Hematopoietic multipotent progenitor cell treated with erythropoietin and hydrocortisone succinate and interleukin-3 and kit ligand, for 17 days (in vitro differentiated cells): ENCODE results near the gene CCDC146.
A peak's percentile ranks its signal among the peaks of the same experiment; 100 is the strongest.
"Not testable (repeated sequence)": the region's sequence is repeated elsewhere in the genome, so short reads cannot be mapped to it uniquely, and the experiment has no call there.

ENCODE experiments used
- DNase-seq: peaks from one replicate; pipeline ENCODE4 v3.0.0-alpha.2; 2015; ENCODE audit warnings: low spot score

The CCDC146 gene

DNA sequence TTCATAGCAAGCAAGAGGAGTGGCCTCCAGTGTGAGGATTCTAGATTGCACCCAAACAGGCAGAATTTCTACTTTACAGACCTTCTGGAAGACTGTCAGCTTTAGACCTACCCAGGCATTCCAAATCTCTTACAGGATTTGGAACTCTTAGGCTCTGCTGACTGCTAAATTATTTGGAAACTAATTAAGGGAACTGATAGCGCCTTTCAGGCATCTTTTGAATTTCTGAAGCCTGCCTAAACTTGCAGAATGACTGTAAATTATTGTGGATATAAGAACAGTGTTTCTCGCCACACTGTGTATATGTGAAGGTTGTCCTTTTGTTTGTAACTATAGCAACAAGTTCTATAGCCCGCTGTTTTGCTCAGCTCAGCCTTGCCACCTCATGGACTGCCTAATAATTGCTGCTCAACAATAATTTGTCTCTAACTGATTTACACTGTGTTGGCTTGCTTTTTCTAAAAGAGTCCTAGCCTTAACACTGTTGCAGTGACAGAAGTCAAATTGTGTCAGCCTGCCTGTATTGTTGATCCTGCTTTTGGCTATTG is 32.6 kb downstream of the CCDC146 start:
- DNase-seq, result not testable (repeated sequence)

DNA sequence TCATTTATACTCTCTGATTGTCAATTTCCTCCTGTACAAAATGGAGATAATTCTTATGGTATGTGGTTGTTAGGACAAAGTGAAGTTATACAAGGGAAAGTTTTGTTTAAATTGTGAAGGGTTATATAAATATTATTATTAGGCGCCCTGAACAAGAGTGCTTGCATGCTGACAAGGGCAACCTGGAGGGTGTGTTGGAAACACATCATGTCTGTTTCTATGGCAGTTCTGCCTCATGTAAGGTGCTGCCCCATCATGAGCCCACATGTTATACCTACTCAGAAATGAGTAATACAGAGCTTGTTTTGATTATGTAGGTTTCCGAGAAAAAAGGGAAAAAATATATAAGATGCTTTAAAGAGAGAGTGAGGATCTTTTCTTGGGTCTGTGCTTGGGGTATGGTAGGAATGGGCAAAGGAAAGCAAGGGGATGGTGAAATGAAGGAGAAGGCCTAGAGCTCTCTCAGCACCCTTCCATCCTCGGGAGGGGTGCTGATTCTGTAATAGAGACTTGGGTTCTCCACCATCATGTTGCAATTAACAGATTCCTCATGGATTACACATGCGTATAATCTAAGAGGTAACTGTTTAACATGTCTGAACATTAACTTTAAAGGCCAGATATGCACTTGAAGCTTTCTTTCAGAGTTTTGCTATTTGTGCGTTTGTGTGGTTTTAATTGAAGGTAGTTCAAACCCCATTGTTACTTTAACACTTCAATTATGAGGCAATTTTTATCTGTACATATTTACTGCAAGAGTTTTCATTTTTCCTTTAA is 33.4 kb downstream of the CCDC146 start:
- DNase-seq, result not testable (repeated sequence)

DNA sequence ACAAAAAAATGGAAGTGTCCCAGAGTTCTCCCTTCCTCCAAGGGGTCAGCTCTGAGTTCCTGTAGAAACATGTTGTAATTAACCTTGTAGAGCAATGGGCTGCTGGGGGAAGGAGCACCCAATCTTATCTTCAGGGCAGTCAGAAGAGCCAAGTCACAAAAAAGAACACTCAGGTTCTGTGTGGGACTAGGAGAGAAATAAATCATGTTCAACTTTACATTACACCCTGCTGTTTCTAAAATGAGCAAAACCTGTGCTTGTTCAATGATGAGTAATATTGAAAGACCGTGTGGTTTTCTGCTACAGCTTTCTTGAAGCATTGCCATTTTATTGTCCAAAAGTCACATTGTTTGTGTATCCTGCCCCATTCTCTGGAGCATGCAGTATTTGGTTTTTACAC is 34.6 kb downstream of the CCDC146 start:
- not testable (repeated sequence) for DNase-seq

DNA sequence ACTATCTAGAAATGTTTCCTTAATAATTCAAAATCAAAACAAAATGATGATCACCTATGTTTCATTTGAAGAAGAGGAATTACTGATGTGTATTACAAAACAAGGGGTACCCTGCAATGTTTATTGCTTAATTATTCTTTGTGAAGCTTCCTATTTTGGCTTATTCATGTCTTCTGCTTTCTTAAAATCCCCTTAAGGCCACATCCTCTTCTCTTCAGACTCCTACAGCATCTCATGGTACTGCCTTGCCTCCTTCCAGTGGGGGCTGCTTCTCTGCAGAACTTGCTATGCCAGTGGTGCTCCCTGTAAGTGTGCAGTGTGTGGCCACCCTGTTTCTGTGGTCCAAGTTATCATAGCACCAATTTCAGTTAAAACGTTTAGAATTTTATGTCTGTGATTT is 35.0 kb downstream of the CCDC146 start:
- DNase-seq, result no peak

DNA sequence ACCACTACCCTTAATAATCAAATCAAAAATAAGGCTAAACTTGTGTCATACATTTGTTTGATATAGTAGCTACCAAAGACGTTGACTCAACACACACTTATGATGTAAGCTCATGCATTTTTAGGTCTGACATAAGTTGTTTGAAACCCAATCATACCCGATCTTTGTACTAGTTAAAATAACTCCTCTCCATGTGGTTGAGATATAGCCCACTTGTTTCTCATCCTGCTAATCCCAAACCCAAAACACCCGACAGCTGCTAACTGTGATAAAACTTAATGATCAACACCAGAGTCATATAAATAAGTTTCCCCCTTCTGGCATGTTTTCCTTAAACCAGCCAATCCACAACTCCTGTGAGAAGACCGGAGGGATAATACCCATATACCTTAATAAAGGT is 48.7 kb downstream of the CCDC146 start:
- peak; percentile 2 for DNase-seq

DNA sequence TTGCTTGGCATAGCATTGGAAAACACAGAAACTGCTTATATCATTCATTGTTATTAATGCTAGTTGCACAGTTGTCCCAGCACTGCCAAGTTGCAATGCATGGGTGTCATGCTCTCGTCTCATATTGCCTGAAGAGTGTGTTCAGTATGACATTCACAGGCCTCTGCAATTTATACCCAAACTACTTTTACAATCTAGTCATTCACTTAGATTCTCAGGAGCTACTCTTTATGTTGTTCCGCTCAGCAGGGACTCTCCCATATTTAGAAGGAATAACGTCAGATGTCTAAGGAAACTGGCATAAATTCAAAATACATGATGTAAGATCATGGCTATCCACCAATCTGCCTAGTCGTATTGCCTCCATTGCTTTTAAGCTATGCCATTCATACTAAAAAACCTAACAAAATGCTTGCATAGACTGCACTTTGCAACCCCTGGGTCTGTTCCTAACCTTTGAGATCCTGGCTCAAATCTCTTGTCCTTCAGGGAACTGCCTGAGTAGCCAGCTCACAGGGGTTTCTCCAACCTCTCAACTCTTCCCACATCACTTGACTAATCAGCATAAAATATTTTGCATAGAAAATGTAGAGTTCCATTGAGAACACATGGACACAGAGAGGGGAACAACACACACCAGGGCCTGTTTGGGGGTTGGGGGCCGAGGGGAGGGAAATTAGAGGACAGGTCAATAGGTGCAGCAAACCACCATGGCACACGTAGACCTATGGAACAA is 50.2 kb downstream of the CCDC146 start:
- DNase-seq, result not testable (repeated sequence)

DNA sequence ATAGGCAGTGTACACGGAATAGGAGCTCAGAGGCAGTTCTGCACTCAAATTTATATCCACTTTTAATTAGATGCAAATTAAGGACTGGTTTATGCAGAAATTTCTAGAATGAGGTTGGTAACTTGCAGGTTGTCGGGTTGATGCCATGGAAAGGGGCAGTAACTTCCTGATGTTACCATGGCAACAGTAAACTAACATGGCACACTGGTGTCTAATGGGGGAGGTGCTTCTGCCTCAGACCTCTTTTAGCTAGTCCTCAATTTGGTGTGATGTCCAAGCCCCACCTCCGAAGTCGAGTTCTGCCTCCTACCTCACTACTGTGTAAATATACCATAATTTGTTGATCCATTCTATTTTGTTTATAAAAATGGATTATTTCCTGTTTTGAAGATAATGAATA is 52.0 kb downstream of the CCDC146 start:
- not testable (repeated sequence) for DNase-seq

DNA sequence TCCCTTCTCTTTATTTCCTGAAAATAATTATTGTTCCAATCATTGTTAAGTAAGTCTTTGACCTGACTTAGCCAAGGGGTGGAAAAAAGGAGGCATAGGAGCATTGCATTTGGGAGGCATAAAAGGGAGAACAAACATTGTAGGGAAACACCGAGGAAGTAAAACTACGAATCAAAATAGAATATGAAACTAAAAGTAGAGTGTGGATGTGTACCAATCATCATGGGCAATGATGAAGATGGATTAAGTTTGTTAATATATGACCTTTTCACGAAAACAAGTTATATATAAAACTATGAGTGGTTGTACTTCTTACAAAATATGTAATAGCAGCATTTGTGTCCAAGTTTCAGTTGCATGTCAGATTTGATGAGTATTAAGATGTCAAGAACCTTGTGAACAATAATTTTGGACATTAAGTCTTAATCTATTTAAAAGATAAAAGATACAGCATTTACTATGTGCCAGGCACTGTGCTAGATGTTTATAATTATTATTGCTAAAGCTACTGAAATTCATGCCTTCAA is 52.9 kb downstream of the CCDC146 start:
- not testable (repeated sequence) for DNase-seq

DNA sequence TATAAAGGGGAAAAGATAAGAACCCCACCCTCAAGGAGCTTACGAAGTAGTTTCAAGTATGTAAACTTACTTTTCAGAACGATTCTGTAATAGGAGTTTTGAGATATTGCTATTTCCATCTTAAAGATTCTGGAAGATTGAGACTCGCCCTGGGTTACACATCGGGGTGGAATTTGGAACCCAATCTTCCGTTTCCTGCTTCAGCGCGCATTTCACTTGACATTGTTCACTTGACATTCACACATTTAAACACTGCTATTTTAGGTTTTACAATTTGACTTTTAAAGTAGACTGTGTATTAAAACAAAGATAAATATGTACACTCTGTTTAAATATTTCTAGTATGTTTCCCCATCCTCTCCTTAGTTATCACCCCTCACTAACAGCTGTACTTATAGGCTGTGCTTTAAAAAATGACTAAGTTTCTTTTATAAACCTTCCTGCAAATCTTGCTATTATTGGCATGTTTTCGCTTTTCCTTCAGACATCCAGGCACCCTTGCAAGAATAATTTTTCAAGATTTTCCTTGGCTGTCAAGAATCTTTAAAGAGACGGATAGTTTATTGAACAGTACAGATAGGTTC is 55.0 kb downstream of the CCDC146 start:
- DNase-seq, result not testable (repeated sequence)

DNA sequence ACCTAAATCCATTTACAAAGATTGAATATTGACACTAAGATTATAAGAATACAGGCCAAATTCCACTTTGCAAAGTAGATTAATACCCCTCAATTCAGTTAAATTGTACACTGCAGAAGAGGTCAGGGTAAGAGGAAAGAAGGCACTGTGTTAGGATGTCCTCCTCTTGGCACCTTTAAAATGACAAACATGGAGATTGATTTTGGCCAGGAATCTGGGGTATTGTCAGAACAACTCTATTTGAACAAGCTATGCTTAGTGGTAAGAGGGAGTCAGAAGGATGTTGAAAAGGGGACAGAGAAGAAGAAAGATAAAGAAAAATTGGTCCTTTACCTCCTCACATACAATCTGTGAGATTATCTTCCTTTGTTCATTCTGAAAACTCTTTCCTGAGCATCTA is 55.6 kb downstream of the CCDC146 start:
- DNase-seq, result not testable (repeated sequence)

DNA sequence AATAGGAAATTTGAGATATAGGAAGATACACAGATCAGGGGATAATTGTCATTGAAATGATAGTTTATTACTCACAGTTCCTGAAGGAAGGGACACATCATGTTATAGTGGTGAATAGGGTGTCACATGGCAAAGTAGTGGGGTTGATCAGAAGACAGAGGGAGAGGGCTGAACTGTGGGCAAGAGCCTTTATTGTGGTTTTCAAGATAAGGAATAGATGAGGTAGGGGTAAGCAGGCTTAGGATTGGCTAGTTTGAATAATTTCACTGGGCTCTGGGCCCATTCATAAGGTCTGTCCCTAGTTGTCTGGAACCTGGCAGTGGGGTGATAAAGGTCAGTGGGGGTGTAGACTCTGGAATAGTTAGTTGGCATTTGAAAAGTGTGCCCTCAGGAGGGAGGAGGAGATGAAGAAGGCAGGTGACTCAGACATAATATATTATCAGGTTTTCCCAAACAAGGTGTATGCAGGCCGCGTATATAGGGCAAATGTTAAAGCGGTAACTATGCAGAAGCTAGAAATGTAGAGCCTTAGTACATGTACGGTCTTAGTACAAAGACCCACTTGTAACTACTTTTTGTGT is 58.7 kb downstream of the CCDC146 start:
- no peak for DNase-seq

DNA sequence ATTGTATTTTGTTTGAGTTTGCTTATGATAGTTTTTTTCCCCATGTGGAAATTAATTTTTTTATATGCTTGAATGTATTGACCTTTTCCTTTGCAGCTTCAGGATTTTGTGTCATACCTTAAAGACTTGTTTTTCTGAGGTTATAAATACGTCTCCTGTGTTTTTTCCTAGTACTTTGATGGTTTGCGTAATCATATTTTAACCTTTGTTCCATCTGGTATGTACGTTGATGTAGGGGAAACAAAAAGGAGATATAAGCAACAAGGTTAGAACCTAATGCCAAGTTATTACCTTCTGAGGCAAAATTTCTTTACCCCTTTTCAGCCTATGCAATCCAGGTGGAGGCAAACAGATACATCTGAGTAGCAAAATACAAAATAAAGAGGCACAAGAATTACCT is 59.3 kb downstream of the CCDC146 start:
- DNase-seq, result no peak

DNA sequence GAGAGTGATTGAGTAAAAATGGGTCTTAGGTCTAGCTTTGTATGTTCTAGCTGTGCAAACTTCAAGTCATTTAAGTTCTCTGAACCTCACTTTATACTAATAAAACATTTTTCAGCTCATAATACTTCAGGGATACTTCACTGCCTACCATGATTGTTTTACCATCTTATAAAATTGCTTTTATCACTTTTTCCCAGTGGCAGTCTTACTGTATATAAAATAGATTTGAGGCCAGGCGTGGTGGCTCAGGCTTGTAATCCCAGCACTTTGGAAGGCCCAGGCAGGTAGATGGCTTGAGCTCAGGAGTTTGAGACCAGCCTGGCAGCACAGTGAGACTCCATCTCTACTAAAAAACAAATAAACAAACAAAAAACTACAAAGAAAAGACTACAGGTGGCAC is 59.8 kb downstream of the CCDC146 start:
- DNase-seq, result no peak

DNA sequence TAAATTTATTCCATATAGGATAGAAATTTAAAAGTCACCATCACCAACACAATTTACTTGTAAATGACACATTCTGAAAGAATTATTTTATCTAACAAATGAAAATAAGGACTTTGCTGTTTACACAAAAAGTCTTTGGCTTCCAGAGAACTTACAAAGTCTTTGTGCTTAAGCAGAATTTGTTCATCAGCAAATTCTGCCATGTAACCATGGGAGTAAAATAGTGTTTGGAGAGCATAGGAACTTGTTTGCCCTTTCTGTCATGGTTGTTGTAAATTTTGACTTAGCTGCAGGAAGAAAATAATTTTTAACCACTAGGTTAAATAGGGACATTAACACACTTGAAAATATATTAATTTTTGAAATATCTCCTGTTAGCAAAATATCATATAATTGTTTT is 62.0 kb downstream of the CCDC146 start:
- no peak for DNase-seq

DNA sequence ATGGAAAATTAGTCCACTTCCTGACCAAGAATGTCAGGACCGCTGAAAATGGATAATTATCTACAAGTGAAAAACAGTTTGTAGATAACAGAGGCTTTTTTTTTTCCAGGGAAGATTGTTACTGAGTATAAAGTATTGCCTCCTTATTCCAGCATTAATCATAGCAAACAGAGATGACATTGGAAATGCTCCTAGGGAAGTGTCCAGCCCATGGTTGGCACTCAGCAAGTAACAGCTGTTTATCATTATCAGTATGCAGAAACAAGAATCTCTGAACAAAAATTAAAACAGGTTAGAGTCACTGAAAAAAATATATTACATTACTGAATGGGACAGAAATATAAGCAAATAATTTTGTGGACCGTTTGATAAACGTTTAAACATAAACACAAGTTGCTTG is 62.6 kb downstream of the CCDC146 start:
- DNase-seq, result no peak

DNA sequence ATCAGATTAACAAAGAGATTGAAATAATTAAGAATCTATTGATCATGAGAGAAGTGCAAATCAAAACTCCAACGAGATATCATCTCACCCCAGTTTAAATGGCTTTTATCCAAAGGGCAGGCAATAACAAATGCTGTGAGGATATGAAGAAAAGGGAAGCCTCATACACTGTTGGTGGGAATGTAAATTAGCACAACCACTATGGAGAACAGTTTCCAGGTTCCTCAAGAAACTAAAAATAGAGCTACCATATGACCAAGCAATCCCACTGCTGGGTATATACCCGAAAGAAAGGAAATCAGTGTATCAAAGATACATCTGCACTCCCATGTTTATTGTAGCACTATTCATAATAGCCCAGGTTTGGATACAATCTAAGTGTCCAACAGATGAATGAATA is 63.5 kb downstream of the CCDC146 start:
- no peak for DNase-seq

DNA sequence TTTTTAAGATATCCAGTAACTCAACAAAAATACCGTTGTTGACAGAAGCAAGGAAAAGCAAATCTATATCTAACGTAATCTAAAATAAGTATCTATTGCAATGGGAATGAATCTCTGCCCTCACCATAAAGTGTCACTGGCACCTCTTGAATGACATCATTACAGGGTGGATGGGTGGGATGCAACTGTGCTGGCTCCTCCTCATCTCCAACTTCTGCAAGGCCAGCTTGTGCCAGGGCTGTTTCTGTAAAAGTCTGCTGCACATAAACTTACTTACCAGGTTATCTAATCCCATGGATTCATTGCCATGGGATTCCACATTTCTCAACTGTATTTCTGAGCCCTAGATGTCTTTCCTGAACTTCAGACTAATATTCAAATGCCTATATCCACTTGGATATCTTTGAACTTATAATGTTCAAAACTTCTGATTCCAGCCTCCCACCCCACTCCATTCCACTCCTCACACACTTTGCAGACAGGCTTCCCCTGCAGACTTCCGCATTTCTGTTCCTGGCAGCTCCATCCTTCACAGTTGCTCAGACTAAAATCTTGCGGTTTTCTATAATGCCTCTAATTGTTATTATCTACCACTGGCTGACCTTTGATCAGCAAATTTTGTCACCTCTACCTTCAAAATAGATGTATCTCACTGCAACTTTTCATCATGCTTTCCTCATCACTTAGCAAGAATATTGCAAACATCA is 66.5 kb downstream of the CCDC146 start:
- DNase-seq, result no peak

DNA sequence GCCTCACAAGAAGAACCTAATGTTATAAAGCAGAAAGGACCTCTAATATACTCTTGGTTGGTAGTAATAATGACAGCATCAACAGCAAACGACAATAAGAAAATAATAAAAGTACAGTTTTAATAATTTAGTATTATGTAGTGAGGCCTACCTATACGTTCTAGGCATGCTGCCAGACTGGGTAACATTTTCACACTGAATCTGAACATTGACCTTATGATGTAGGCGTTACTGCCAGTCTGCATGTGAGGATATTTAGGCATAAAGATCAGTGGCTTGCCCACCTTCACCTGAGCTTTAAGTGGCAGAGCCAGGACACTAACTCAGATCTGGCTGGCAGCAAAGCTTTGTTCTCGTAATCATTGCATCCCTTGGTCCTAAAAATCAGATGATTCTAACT is 74.7 kb downstream of the CCDC146 start:
- DNase-seq, result no peak

DNA sequence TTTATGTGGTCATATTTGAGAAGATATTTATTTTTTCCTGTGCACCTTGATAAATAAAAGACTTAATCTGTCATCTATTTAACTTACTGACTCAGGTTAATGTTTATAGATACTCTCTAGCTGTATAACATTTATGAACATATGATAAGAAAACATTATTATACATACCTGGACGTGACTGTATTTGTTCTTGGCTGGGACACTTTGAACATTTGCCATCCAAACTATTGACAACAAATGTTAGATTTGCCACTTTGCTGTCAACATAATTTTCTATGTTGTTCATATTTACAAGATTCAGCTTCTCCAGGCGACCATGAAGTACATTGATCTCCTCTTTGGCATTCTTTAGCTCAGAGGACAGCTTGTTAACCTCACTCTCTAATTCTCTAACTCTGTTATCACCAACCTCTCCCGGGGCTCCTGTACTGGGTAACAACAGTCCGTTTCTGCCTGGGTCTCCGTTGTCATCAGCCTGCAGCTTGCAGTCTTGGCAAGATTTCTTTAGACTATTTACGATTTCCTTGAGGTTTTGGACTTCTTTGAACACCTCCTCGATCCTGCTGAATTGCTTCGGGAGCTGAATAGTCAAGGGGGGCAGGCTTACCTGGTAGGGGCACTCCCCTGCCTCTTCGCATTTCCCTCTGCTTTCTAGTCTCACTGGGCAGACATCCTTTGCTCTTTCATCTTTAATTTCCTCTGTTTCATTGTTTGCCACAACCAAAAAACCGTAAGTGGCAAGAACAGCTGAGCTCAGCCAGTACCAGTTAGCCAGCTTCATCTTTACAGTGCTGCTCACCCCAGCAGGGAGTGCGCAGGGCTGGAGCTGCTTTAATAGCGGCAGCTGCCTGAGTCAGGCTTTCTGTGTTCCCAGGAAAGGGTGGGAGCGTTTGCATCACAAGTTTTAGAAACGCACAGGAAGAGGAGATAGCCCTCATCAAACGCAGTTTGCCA is 76.9 kb downstream of the CCDC146 start, which contains the start of gene FGL2:
Gene FGL2, minus strand, starts transcription at position 807 of the 954 bp plus-strand sequence. Its CDS starts 26 bp downstream, at position 781.
- no peak for DNase-seq

DNA sequence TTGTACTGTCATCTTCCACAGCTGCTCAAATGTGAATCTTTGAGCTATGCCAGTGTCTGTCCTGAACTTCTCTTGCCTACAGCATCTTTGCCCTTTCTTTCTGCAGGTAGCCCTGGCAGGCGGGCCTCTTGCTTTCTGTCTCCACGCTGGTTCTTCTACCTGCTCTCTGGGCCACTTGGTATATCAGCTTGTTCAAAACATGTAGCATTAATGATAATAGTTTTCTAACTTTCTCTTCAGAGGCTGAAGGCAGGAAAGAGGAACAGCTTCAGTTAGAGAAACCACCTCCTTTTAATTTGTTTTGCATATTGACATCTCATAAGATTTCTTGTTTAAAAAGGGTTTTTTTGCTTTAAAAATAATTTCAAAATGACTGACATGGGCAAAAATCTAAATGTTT is 78.1 kb downstream of the CCDC146 start:
- no peak for DNase-seq
